ENCODE measurements around the gene KBTBD4. TPM values are rescaled to one million over a fixed set of nuclear protein-coding genes. Genes with fewer than 3 reads are reported as not detected.

Gene KBTBD4
- total RNA-seq, 1 experiment from 2014 or later, result 13.2 TPM

GRCh38 chr11:47592970-47593369 is 14.2 kb upstream of the KBTBD4 start:
- intact Hi-C loops (cut with micrococcal nuclease), result no loop called here
- BruUV-seq (replicated peaks), result no TSS peak
- H3K4me2 ChIP-seq (ENCODE audit: low read length), result no peak overlapping the region
- POLR2A ChIA-PET, result no interaction called here
- no peaks in the 10 kb centered on the region for H3K9me3 ChIP-seq (ENCODE audit: control insufficient read depth in 1 of 2, insufficient read depth in 1 of 2, low read depth in 1 of 2, low read length in 2 of 2)
- H3K36me3 ChIP-seq (ENCODE audit: control insufficient read depth in 1 of 2, insufficient read depth in 2 of 2, low read length in 2 of 2), result no peaks in the 10 kb centered on the region
- H3K9ac ChIP-seq (ENCODE audit: low read length), result no peak overlapping the region
- TF ChIP-seq REST (IDR thresholded peaks at IDR 0.05; ENCODE audit: low read depth), result no peak
- TF ChIP-seq FOSL1 (IDR thresholded peaks at IDR 0.05; ENCODE audit: low read depth), result no peak
- TF ChIP-seq, protein P1, sequence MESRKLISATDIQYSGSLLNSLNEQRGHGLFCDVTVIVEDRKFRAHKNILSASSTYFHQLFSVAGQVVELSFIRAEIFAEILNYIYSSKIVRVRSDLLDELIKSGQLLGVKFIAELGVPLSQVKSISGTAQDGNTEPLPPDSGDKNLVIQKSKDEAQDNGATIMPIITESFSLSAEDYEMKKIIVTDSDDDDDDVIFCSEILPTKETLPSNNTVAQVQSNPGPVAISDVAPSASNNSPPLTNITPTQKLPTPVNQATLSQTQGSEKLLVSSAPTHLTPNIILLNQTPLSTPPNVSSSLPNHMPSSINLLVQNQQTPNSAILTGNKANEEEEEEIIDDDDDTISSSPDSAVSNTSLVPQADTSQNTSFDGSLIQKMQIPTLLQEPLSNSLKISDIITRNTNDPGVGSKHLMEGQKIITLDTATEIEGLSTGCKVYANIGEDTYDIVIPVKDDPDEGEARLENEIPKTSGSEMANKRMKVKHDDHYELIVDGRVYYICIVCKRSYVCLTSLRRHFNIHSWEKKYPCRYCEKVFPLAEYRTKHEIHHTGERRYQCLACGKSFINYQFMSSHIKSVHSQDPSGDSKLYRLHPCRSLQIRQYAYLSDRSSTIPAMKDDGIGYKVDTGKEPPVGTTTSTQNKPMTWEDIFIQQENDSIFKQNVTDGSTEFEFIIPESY (IDR thresholded peaks at IDR 0.05; ENCODE audit: extremely low read depth, insufficient replicate concordance, low read length), result no peak
- TF ChIP-seq, protein P2, sequence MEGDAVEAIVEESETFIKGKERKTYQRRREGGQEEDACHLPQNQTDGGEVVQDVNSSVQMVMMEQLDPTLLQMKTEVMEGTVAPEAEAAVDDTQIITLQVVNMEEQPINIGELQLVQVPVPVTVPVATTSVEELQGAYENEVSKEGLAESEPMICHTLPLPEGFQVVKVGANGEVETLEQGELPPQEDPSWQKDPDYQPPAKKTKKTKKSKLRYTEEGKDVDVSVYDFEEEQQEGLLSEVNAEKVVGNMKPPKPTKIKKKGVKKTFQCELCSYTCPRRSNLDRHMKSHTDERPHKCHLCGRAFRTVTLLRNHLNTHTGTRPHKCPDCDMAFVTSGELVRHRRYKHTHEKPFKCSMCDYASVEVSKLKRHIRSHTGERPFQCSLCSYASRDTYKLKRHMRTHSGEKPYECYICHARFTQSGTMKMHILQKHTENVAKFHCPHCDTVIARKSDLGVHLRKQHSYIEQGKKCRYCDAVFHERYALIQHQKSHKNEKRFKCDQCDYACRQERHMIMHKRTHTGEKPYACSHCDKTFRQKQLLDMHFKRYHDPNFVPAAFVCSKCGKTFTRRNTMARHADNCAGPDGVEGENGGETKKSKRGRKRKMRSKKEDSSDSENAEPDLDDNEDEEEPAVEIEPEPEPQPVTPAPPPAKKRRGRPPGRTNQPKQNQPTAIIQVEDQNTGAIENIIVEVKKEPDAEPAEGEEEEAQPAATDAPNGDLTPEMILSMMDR (IDR thresholded peaks at IDR 0.05 in 2 of 3, conservative IDR thresholded peaks at IDR 0.05 in 1 of 3; ENCODE audit: borderline replicate concordance in 1 of 3, insufficient read depth in 1 of 3, low read depth in 2 of 3, low read length in 2 of 3), result no peak
- TF ChIP-seq JUND (IDR thresholded peaks at IDR 0.05), result no peak
- no peak for TF ChIP-seq SRF (IDR thresholded peaks at IDR 0.05; ENCODE audit: low read depth)
- TF ChIP-seq ATF3 (IDR thresholded peaks at IDR 0.05), result no peak
- TF ChIP-seq EZH2 (IDR thresholded peaks at IDR 0.05), result no peak
- TF ChIP-seq, protein P3, sequence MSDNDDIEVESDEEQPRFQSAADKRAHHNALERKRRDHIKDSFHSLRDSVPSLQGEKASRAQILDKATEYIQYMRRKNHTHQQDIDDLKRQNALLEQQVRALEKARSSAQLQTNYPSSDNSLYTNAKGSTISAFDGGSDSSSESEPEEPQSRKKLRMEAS (IDR thresholded peaks at IDR 0.05), result no peak
- TF ChIP-seq RAD21 (IDR thresholded peaks at IDR 0.05; ENCODE audit: low read depth), result no peak
- TF ChIP-seq EGR1 (IDR thresholded peaks at IDR 0.05; ENCODE audit: low read depth), result no peak
- no peak for TF ChIP-seq SIN3A (IDR thresholded peaks at IDR 0.05; ENCODE audit: low read depth)
- no peak for TF ChIP-seq CBX3 (IDR thresholded peaks at IDR 0.05; ENCODE audit: low read depth)
- TF ChIP-seq EZH2phosphoT487 (IDR thresholded peaks at IDR 0.05; ENCODE audit: borderline replicate concordance), result no peak
- TF ChIP-seq POLR2A (IDR thresholded peaks at IDR 0.05; ENCODE audit: borderline replicate concordance, extremely low read depth, insufficient read depth, insufficient read length), result no peak
- no peak for TF ChIP-seq ZFX (IDR thresholded peaks at IDR 0.05)
- no peak for TF ChIP-seq SP1 (IDR thresholded peaks at IDR 0.05; ENCODE audit: low read depth)
- TF ChIP-seq CEBPB (IDR thresholded peaks at IDR 0.05; ENCODE audit: low read depth), result no peak
- CTCF ChIA-PET, result no interaction called here
- ATAC-seq (no peak), DNase-seq (ENCODE audit: low read depth, low spot score) (no peak)
- H4K20me1 ChIP-seq (ENCODE audit: insufficient read depth), result no peaks in the 10 kb centered on the region
- H3K4me1 ChIP-seq (ENCODE audit: control insufficient read depth in 1 of 2, insufficient read depth in 2 of 2, low read length in 2 of 2), result no peaks in the 10 kb centered on the region
- H3K79me2 ChIP-seq (ENCODE audit: insufficient read depth, low read length), result no peaks in the 10 kb centered on the region
- no peak overlapping the region for H2AFZ ChIP-seq (ENCODE audit: low read depth, low read length, poor library complexity, severe bottlenecking)
- no peak overlapping the region for H3K4me3 ChIP-seq (replicated peaks in 1 of 2; ENCODE audit: low read depth in 1 of 2, low read length in 2 of 2)
- H3K27me3 ChIP-seq (ENCODE audit: insufficient read depth, low read length), result peaks cover 6% of the 10 kb centered on the region; the same call in 1 of the 2 replicates
- no peak overlapping the region for H3K27ac ChIP-seq (ENCODE audit: low read depth, low read length)
- RAD21 ChIA-PET (ENCODE audit: low non-redundant PET in 1 of 2, low total read pairs in 2 of 2, uncharacterized antibody in 2 of 2, unreplicated experiment in 2 of 2), result no interaction called here
- no peaks in the 10 kb centered on the region for H3K9me2 ChIP-seq (ENCODE audit: insufficient read depth)

All from HCT116 (cell line).